Hematopoietic multipotent progenitor cell treated with erythropoietin and hydrocortisone succinate and interleukin-3 and kit ligand, for 4 days (in vitro differentiated cells): ENCODE measurements around the gene SPPL3.

Experiments
- DNase-seq: peaks from one replicate; pipeline ENCODE4 v3.0.0-alpha.2; 2015

SPPL3 gene

DNA sequence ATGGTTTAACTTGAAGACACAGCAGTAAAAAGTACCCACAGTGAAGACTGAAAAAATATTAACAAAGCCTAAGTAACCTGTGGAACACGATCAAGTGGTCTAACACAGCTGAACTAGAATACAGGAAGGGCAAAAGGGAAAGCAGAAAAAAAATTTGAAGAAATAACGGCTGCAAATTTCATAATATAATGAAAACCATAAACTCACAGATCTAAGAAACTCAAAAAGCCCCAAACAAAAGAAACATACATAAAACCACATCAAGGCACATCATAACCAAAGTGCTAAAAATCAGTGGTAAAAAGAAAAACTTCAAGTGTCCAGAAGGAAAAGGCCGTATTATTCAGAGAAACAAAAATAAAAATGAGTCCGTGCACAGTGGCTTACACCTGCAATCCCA is 30.9 kb downstream of the SPPL3 start:
- peak; percentile 56 for DNase-seq

- DNase-seq: no peak
Observed at GRCh38 chr12:120872487-120872886, 31.7 kb downstream of the SPPL3 start.

DNA sequence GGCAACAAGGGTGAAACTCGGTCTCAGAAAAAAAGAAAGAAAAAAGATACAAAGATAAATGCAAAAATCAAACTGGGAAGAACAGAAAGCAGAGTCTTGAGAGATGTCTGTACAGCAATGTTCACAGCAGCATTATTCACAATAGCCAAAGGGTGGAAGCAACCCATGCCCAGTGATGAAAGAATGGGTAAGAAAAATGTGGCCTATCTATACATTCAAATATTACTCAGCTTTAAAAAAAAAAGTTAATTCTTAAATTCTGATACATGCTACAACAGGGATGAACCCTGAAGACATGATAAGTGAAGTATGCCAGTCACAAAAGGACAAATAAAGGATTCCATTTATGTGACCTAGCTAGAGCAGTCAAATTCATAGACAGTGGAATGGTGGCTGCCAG is 33.7 kb downstream of the SPPL3 start:
- DNase-seq: no peak

GRCh38 chr12:120869376-120869775 is 34.8 kb downstream of the SPPL3 start:
- DNase-seq: no peak

GRCh38 chr12:120866108-120866507 is 38.0 kb downstream of the SPPL3 start:
- DNase-seq: no peak

DNA sequence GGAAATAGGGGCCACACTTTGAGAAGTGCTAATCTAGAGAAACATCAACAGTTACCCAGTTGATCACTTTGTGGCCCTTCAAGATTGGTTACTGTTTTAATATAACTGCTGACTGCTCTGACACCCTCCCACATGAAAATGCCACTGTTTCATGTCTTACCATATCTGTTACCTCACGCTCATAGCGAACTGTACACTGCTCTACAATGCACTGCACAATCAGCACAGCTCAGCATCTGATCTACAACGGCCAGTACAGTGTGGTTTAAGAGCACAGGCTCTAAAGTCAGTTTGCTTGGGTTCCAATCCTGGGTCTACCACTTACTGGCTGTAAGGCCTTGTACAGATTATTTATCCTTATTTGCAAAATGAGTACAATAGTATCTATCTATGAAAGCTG is 39.1 kb downstream of the SPPL3 start:
- DNase-seq: peak; percentile 66

DNA sequence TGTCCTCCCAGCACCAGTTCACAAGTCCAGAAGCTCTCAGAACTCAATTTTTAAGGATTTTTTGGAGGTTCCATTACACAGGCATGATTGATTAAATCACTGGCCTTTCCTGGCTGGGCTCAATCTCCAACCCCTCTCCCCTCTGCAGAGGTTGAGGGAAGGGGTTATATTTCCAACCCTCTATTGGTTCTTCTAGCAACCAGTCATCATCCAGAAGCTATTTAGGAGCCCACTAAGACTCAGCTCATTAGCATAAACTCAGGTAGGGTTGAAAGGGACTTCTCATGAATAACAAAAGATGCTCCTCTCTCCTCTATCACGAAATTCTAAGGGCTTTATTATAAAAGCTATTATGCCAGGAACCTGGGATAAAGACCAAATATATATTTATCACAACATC is 41.5 kb downstream of the SPPL3 start:
- DNase-seq: no peak

DNA sequence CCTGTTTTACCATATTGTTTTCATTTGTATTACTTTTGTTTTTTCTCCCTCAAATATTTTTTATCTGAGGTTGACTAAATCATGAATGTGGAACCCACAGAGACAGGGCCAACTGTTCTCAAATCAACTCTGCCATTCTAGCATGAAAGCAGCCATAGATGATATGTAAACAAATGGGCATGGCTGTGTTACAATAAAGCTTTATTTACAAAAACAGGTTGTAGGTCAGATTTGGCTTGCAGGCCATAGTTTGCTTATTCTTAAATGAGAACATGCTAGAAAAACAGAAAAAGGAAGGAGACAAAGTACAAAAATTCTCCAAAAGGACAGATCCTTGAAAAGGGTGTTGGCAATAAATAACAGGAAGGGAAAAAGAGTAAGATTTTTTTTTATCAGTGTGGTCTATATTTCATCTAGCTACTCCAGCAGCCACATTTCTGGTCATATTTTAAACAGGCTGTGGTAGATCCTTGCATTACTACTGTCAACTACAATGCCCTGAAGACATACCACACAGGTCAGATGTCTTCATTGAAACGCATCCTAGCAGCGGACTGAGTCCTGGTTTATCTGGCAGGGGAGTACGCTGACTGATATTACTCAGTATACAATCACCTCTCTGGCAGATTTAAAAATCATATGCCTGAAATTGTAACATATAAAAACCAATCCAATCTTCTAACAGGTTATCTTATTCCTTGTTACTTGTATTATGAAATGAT is 42.9 kb downstream of the SPPL3 start:
- no peak for DNase-seq

DNA sequence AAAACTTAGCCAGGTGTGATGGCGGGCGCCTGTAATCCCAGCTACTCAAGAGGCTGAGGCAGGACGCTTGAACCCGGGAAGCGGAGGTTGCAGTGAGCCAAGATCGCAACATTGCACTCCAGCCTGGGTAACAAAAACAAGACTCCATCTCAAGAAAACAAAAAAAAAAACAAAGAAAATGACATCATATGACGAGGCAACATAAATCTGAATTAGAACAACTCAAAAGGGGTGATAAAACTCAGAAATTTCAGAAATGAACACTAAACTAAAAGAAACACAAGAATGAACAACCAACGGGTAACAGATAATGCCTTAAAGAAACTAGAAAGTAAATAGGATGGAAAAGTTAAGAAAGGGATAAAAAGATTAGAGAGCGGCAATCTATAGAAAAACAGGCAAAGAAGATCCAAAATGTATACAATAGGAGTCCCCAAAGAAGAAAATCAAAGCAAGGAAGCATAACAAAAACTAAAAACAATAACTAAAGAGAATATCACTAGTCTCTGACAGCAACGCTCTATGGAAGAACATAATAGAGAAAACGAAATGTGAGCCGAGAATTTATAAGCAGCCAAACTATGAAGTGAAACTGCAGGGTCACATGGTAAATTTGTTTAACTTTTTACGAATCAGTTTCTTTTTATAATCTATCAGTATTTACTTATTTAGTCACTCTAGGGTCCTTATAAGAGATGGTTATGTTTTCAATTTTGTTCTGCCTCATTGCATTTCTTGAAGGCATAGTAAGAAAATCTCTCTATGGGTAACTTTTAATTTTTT is 45.7 kb downstream of the SPPL3 start:
- no peak for DNase-seq

DNA sequence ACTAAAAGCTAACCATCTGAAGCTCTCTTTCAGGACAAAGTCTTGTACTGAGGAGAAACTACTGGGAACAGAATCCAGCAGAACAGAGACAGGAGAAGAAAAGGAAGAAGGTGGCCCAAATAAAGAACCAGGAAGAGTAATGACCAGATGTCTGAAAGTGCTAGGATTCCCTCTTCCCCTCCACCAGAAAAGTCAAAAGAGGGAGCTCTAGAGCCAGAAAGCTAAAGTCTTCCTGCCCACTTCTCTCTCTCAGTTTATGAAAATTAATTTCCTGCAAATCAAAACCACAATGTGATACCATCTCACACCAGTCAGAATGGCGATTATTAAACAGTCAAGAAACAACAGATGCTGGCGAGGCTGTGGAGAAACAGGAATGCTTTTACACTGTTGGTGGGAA is 47.2 kb downstream of the SPPL3 start:
- peak; percentile 73 for DNase-seq

DNA sequence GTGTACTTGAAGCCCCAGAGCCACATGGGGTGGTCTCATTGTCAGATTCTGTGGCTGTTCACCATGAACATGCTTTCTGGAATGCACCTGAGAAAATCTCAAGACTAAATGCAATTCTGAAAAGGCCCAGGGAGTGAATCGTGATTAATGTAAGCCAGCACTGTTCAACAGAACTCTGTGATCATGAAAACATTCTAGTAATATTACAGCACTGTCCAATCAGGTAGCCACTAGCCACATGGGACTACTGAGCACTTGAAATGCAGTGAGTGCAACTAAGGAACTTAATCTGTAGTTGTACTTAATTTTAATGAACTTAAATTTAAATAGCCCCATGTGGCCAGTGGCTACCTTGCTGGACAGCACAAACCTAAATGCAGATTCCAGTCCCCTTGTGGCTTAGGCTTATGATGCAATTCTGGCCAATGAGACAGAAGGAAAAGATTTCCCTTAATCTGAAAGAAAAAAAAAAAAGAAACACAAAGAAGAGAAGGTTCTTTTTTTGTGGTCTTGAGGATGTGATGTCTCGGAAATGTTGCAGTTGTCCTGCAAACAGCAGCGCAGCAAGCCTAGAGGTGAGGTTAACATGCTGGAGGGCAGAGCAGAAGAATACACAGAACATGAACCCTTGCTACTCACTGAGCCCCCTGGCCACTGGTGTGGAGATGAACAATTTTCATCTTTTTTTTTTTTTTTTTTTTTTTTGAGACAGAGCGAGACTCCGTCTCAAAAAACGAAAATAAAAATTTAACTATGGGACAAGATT is 48.2 kb downstream of the SPPL3 start:
- DNase-seq: peak; percentile 53

DNA sequence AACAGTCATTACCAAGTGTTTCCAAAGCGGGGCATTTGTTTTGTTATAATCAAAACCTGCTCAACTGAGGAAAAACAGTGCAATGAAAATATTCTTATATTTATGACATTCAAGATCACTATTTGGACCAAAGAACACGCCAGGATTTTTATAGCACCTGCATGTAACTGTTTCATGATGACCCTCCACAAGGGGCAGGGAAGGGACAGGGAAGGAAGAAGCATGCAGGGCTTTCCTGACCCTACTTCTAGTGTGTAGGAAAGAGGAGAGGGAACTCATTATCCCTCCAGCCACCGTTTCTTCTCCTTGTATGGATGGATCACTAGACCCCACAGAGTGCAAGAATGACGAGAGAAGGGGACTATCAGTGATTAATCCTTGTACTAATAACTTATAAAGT is 49.4 kb downstream of the SPPL3 start:
- DNase-seq: no peak

DNA sequence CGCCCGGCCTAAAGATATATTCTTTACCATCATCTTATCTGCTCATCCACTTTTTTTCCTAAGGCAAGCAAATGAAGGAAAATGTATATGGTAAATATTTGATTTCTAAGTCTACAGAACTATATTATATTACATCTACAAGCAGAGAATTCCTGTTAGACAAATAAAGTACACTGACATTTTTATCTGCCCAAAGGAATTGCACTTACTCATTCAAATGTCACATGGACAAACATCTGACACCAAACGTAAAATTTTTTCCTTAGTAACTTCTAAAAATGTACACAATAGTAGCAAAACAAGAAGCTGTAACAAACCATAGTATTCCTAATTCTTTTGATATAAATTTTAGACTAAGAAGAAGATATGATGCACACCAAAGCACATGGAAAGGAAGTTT is 51.0 kb downstream of the SPPL3 start:
- DNase-seq: no peak

- DNase-seq: no peak
Observed at GRCh38 chr12:120851944-120852343, 52.2 kb downstream of the SPPL3 start.

GRCh38 chr12:120851444-120851843 is 52.7 kb downstream of the SPPL3 start:
- DNase-seq: no peak

DNA sequence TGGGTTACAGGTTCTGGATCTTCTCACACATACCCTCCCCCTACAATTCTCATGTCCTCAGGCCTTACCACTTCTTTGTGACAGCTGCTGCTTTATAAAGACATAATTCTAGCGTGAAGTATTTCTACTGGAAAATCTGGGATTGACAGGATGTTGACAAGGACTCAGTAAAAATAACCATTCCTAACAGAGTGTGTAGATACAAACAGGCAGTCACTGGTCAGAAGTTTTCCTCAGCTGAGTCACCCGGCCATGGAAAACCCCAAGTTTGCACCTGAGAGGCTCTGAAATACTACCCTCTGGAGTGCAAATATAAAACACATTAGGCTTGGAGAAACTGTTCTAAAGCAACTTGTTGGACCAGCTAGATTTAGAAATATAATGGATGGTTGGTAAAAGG is 54.4 kb downstream of the SPPL3 start:
- DNase-seq: no peak

GRCh38 chr12:120847814-120848213 is 56.3 kb downstream of the SPPL3 start:
- DNase-seq: peak; percentile 86

GRCh38 chr12:120847392-120847791 is 56.8 kb downstream of the SPPL3 start:
- no peak for DNase-seq

GRCh38 chr12:120846721-120847120 is 57.4 kb downstream of the SPPL3 start:
- DNase-seq: no peak

DNA sequence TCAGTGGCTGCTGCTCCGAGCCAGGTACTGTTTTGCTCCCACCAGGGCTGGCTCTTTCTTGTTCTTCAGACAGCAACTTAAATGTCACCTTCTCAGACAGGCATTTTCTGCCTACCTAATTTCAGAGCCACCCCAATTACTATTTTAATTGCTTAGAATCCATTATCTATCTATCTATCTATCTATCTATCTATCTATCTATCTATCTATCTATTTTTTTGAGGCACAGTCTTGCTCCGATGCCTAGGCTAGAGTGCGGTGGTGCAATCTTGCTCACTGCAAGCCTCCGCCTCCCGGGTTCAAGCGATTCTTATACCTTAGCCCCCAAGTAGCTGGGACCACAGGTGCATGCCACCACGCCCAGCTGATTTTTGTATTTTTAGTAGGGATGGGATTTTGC is 58.5 kb downstream of the SPPL3 start:
- DNase-seq: no peak

GRCh38 chr12:120844768-120845449 is 59.2 kb downstream of the SPPL3 start:
- DNase-seq: no peak

- DNase-seq: no peak
Observed at GRCh38 chr12:120844297-120844696, 59.9 kb downstream of the SPPL3 start.

DNA sequence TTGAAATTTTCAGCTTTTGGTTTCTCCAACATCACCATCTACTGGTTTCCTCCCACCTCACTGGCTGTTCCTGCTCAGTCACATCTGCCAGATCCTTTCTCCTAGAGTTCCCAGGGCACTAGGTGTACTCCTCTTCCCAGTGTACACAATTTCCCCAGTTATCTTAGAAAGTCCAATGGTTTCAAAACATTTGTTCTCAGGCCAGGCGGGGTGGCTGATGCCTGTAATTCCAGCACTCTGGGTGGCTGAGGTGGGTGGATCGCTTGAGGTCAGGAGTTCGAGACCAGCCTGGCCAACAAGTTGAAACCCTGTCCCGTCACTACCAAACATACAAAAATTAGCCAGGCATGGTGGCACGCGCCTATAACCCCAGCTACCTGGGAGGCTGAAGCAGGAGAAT is 60.7 kb downstream of the SPPL3 start:
- DNase-seq: no peak
